ENCODE measurements around the gene IFI27L1.

The IFI27L1 gene, protein sequence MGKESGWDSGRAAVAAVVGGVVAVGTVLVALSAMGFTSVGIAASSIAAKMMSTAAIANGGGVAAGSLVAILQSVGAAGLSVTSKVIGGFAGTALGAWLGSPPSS

DNA sequence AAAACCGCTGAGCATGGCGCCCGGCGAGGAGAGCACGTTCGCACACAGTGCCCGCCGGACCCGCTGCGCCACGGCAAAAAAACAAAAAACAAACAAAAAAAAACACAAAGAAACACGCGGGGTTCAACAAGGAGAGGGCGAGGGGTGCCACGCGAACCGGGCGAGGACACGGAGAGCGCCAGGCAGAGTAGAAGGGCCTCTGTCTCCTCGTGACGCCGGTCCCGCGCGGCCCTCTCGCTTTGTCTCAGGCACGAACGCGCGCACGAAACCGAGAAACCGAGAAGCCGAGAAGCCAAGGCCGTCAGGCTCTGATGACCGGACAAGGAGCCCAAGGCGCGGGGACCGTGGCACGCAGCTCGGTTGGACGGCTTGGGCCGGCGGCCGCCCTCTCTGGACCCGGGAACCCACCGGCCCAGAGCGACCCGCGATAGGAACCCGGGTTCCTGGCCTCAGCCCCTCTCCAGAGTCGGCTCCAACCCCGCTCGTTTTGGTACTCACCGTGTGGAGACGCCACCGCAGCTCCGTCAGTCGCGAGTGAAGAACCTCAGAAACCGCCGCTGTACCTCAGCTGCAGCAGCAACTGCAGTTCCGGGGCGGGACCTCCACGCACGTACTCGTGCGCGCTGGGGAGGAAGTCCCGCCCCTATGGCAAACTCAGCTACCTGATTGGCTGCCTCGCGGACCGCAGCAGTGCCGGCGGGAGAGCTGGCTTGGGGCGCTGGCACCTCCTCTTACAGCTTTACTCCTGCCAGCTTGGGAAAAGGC, at the start of gene IFI27L1, which contains the start of gene DDX24:
Gene IFI27L1, plus strand, starts transcription at position 690 of the 765 bp plus-strand sequence. CDS start 15,628 bp downstream, outside the sequence.
Gene DDX24, minus strand, starts transcription at position 582 of the 765 bp plus-strand sequence. CDS start 1,460 bp downstream, outside the sequence.
- DNase-seq, result peak; percentile 95

DNA sequence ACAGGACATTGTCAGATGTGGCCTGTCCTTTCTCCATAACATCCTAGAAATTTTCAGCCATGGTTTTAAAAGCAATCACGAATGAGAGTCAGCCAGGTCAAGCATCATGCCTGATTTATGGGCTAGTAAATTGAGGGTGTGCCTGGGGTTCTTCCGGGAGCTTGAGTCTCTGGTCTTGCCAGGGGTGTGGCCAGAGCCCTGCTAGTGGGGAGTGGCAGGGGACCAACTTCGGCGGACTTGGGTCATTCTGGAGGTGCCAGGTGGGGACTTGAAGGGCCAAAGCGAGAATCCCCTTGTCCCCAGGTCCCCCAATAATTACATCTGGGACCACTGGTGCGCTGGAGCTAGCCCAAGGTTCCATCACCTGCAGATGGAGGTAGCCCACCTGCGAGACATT, 49.2 kb upstream of the IFI27L1 start:
- DNase-seq, result no peak

- no peak for DNase-seq
Observed at GRCh38 chr14:94034886-94035285, 46.2 kb upstream of the IFI27L1 start.

DNA sequence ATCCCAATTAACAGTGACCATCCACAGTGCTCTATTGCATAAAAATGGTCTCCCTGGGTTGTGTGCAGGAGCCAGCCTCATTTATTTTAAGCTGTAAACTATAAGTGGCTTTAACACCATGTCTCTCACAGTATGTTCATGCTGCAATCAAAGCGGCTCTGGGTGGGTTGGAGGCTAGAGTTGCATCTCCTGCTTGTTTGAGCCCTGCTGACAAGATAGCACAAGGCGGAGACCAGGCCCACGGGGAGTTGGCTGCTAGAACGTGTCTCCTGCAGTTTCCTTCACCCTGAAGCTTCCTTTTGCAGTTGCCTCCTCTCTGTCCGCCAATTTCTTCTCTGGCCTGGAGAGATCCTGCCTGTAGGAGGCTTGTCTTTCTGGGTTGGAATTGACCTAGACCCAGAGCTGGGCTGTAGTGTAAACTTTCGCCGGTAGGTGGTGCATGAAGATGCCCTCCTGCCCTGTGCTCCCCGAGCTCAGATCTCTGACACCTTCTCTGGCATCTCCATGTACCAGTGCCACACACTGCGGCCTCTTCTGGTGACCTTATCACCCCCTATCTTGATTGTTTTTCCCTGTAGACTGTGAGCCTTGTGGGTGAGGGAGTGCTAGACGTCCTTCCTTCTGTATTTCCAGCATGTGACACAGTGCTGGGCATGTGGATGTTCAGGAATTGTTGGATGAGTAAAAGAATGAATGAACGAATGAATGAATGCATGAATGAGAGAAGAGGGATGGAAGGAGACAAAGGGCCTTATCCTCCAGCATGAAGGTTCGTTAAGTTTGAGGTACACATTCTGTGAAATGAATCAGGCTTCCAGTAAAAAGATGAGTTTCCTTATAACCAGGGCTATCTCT, 44.6 kb upstream of the IFI27L1 start:
- DNase-seq, result peak; percentile 75

DNA sequence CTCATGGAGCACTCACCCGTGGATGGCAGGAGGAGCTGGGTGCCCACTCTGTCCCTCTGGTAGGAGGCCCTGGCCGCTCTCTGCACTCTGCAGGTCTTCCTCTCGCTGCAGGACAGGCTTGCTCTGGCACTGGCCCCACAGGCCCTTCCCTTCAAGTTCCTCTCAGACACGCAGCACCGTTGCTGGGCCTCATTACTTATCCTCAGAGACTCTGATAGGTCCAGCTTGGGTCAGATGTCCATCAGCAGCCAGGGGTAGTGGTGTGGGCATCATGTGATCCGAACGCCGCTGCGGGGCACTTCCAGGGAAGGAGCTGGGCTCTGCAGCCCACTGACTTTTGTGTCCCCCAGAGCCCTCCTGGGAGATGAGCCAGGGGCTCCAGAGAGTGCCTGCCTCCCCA, 43.2 kb upstream of the IFI27L1 start:
- DNase-seq, result no peak

DNA sequence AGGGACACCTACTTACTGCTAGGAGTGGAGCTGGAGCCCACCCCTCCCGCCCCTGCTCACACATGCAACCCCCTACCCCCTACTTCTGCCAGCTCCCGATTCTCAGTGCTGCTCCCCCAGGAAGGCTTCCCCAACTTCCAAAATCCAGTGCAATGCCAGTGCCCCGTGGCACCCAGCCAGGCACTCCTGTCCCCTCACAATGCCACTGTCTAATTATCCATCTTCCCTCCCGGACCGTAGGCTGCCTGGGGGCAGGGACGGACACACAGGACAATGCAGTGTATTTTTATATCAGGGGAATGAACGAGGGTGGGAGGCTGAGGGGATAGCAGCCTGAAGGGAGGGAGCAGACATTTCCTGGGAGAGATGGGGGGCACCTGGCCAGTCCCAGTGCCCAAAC, 42.6 kb upstream of the IFI27L1 start:
- no peak for DNase-seq

GRCh38 chr14:94038921-94039629, 42.0 kb upstream of the IFI27L1 start:
- no peak for DNase-seq

GRCh38 chr14:94040247-94040646, 40.9 kb upstream of the IFI27L1 start:
- no peak for DNase-seq

DNA sequence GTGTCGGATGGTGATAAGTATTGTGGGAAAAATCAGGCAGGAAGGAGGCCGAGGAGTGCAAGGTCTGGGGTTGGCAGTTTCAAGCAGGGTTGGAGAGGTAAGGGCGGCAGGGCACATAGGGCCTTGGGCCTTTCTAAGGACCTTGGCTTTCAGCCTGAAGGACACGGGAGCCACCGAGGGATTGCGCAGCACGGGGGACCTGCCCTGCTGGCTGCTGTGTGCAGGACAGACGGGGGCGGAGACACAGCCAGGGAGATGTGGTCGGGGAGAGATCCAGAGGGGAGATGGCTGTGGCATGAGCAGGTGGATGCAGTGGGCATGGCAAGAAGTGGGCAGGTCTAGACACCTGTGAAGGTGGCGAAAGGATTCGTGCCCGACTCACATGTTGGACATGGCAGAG, 40.3 kb upstream of the IFI27L1 start:
- no peak for DNase-seq

- DNase-seq, result no peak
Observed at GRCh38 chr14:94041551-94042346, 39.4 kb upstream of the IFI27L1 start.

DNA sequence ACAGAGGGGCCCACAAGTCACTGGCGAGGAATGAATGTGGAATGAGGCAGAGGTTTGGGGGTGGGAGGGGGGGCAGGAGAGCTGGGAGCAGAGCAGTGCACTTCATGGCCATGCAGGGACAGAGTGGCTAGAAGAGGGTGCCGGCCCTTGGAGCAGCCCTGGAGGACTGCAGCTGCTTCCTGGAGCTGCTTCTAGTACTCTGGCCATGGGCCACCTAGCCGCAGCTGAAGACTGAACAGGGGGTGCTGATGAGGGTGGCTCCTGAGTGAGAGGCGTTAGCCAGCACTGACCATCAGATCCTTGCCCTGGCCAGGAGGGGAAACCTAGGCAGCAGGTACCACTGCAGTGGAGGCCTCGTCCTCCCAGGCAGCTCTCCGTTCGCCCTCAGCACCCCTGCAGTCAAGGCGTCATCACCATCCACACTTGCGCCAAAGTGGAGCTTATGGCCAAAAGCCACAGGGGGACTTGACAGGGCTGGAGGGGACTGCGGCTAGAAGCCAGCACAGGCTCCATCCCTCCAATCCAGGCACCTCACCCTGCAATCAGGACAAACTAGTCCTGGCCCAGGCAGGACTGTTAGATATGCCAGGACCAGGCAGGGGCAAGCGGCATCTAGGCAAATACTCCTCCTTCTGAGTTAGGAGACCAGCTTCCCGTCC, 38.5 kb upstream of the IFI27L1 start:
- no peak for DNase-seq

- no peak for DNase-seq
Observed at GRCh38 chr14:94043111-94043755, 37.9 kb upstream of the IFI27L1 start.

- no peak for DNase-seq
Observed at GRCh38 chr14:94043756-94044475, 37.2 kb upstream of the IFI27L1 start.

DNA sequence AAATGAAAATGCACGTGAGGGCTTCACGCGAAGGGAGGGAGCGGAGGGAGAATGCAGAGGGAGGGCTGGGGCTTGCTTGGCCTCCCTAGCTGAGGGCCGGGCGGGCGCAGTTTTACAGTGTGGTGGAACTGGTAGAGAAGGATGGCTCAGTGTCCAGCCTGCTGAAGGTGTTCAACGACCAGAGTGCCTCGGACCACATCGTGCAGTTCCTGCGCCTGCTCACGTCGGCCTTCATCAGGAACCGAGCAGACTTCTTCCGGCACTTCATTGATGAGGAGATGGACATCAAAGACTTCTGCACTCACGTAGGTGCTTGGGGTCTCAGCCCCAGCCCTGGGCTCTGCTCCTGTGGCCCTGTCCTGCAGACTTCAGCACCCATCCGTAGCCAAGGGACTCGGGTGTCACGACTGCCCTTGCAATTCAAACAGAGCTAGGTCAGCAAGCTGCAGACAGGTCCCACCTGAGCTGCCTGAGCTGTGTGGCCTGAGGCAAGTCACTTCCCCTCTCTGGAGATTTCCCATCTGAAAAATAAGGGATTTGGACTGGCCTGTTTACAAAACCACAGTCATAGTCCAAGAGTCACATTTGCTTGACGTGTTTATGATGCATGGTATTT, 36.5 kb upstream of the IFI27L1 start:
- no peak for DNase-seq

DNA sequence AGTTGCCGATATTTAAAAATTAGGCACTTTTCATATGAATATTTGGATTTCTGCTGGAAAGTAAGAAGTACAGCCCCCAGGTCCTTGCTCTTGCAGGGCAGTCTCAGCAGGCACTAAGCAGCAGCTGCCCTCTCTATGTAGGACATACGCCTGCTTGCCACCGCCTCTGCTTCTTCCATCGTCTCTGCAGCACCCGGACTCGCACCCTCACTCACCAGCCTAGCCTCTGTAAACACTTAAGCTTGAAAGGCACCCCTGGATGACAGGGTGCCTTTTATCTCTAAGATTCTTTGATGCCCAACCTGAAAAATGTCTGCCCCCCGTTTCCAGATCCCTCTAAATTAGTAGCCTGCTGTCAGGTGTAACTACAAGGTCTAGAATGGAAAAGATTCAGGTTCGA, 36.0 kb upstream of the IFI27L1 start:
- DNase-seq, result no peak

- DNase-seq, result no peak
Observed at GRCh38 chr14:94045563-94046345, 35.4 kb upstream of the IFI27L1 start.

DNA sequence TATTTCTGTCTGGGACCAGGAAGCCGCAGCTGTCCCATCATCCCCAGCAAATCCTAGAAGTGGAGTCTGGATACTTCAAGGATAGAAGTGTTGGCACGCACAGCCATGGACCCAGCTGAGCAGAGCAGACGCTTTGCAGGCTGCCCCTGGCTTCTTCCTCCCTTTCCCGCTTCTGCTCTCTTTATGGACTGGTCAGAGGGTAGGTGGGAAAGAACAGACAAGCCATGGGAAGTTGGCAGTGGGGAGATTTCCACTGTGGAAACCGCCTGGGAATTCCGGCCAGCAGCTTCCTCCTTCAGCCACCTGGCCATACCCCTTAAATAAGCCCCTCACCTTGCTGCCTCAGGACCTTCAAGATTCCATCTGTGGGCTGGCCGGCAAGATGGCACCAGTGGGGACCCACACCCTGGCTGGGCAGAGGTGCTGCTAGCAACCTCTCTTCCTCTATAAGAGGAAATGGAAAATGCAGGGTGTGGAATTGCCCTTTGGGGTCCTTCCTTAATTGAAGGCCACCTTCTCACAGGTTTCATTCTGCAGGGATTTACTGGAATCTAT, 34.3 kb upstream of the IFI27L1 start:
- no peak for DNase-seq

- no peak for DNase-seq
Observed at GRCh38 chr14:94047581-94047980, 33.5 kb upstream of the IFI27L1 start.
